Measurements from ENCODE around the gene RTN3.
"Not testable (repeated sequence)": the region's sequence is repeated elsewhere in the genome, so short reads cannot be mapped to it uniquely, and the experiment has no call there.

Gene RTN3, protein sequence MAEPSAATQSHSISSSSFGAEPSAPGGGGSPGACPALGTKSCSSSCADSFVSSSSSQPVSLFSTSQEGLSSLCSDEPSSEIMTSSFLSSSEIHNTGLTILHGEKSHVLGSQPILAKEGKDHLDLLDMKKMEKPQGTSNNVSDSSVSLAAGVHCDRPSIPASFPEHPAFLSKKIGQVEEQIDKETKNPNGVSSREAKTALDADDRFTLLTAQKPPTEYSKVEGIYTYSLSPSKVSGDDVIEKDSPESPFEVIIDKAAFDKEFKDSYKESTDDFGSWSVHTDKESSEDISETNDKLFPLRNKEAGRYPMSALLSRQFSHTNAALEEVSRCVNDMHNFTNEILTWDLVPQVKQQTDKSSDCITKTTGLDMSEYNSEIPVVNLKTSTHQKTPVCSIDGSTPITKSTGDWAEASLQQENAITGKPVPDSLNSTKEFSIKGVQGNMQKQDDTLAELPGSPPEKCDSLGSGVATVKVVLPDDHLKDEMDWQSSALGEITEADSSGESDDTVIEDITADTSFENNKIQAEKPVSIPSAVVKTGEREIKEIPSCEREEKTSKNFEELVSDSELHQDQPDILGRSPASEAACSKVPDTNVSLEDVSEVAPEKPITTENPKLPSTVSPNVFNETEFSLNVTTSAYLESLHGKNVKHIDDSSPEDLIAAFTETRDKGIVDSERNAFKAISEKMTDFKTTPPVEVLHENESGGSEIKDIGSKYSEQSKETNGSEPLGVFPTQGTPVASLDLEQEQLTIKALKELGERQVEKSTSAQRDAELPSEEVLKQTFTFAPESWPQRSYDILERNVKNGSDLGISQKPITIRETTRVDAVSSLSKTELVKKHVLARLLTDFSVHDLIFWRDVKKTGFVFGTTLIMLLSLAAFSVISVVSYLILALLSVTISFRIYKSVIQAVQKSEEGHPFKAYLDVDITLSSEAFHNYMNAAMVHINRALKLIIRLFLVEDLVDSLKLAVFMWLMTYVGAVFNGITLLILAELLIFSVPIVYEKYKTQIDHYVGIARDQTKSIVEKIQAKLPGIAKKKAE

DNA sequence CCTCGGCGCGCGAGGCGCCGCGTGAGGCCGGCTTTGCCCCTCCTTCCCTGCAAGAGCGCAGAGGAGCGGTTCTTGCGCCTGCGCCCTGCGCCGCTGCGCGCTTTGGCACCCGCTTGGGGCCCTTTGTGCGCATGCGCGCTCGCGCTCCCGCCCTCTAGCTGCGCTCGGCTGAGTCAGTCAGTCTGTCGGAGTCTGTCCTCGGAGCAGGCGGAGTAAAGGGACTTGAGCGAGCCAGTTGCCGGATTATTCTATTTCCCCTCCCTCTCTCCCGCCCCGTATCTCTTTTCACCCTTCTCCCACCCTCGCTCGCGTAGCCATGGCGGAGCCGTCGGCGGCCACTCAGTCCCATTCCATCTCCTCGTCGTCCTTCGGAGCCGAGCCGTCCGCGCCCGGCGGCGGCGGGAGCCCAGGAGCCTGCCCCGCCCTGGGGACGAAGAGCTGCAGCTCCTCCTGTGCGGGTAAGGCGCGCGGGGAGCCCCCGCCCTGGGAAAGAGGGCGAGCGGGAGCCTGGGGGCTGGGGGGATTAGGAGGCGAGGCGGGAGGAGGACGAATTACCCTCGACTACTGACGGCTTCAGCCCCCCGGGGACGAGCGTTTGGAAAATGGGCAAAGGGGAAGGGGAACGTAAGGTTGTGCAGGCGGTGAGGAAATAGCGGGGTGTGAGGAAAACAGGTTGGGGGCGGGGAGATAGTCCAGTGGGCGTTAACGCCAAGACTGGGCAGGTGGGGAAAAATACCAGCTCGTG is at the start of gene RTN3:
Gene RTN3 (plus strand): TSS at position 180 of the 745 bp plus-strand sequence. CDS start 137 bp downstream, at position 317.
- FAIRE-seq (no peak), DNase-seq (ENCODE audit: low spot score) (peak; percentile 97)

DNA sequence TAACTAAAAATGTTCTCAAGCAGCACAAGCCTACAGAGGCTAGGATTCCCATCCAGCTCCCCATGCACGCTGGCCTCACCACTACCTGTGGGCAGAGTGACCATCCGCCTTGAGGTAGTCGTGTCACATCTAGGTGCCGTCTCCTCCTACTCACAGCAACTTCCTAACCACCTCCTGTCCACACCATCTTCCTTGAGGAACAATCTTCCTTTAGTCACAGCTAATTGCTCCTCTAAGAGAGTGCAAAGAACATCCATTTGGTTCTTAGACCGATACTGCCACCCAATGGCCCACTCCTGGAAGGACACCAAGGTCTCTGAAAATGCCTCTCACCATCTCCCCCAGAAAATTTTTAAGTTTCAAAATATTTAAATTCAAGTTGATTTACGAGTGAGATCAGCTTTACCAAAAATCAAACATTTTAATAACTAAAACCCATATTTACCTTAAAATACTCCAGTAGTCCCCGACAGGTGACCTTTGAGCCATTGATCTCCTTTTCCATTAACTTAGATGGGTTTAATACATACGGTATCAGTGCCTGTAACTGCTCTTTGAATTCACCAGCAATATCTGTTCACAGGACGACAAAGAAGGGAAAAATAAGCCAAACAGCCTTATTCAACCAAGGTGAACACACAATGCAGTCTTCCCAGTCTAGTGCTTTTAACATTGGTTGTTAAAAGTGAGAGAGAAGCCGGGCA is 45.4 kb upstream of the RTN3 start:
- DNase-seq (ENCODE audit: low spot score) (peak; percentile 57), FAIRE-seq (no peak)

DNA sequence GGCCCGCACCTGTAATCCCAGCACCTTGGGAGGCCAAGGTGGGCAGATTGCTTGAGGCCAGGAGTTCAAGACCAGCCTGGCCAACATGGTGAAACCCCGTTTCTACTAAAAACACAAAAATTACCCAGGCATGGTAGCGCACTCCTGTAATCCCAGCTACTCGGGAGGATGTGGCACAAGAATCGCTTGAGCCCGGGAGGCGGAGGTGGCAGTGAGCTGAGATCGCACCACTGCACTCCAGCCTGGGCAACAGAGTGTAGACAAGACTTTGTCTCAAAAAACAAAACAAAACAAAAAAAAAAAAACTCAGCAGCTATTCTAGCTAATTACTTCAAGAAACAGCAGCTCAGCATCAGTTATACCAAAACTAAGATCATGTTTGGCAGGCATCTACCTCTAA is 42.9 kb upstream of the RTN3 start:
- not testable (repeated sequence) for DNase-seq (ENCODE audit: low spot score); FAIRE-seq

DNA sequence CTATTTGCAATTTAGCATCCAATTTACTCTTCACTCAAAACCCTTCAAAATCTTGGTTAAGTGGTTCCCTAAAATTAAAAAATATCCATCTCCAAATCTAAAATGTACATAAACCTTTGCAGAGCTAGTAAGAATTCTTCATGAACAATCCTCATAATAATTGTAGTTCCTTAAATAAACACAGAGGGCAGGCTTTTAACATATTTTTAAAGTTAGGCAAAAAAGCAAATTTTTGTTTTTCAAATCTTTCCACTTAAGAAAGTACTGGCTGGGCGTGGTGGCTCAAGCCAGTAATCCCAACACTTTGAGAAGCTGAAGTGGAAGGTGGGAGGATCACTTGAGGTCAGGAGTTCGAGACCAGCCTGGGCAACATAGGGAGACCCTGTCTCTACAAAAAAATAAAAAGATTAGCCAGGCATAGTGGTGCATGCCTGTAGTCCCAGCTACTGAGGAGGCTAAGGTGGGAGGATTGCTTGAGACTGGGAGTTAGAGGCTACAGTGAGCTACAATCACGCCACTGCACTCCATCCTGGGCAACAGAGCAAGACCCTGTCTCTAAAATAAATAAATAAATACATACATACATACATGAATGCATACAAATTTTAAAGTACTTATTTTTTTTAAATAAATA is 42.0 kb upstream of the RTN3 start:
- FAIRE-seq (no peak), DNase-seq (ENCODE audit: low spot score) (no peak)

DNA sequence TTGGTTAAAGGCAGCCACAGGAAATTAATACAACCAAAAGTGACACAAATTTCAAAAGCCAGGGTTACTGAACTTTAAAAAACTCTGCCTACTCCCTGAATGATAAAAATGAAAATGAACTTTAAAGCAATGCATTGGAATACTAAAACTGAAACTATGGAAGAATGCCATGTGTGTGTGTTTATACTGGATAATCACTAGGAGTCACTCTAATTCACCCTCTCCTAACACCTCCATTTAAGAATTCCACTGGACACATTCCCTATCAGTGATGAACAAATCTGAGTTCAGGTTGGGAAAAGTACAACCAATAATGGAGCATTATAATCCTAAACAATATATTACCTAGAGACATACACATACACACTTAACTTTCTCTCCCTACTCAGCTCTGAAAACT is 39.6 kb upstream of the RTN3 start:
- FAIRE-seq (no peak), DNase-seq (ENCODE audit: low spot score) (no peak)

DNA sequence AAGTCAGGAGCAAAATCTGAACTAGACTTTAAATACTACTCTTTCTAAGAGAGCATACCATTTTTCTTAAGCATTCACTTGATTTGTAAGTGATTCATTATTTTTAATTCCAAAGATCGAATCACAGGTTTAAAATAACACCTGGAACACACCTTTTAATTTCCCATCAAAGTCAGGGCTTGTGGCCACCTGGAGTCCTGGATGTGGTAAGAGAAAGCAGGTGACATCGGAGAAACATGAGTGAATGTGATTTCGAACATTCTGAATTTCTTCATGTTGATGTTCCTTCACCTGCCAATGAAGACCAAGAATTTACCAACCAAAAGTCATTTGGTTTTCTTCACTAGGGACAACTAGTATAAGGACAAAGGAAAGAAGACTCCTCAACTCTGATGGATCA is 38.1 kb upstream of the RTN3 start:
- no peak for FAIRE-seq
- DNase-seq (ENCODE audit: low spot score), result no peak

DNA sequence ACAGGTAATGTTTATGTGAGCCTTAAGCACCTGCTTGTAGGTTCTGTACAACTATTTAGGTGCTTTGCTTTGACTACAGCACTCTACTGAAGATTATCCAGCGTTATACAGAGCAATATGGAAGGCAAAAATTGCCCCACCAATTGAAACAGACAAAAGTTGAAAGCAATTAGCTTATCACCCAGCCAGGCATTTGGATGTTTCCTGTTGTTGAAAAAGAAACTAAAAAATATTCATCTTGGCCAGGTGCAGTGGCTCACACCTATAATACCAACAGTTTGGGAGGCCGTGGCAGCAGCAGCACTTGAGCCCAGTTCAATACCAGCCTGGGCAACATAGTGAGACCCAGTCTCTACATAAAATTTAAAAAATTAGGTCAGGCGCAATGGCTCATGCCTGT is 28.6 kb upstream of the RTN3 start:
- FAIRE-seq, result no peak
- DNase-seq (ENCODE audit: low spot score), result no peak

DNA sequence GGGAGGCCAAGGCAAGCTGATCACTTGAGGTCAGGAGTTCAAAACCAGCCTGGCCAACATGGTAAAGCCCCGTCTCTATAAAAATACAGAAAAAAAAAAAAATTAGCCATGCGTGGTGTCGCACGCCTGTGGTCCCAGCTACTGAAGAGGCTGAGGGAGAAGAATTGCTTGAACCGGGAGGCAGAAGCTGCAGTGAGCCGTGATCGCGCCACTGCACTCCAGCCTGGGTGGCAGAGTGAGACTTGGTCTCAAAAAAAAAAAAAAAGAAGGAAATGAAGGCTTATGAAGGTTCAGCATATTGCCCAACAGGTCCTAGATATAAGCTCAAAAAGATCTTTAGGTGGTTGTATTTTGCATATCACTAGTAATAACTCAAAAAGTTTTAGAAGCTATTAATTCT is 20.3 kb upstream of the RTN3 start:
- DNase-seq (ENCODE audit: low spot score) (no peak), FAIRE-seq (no peak)

DNA sequence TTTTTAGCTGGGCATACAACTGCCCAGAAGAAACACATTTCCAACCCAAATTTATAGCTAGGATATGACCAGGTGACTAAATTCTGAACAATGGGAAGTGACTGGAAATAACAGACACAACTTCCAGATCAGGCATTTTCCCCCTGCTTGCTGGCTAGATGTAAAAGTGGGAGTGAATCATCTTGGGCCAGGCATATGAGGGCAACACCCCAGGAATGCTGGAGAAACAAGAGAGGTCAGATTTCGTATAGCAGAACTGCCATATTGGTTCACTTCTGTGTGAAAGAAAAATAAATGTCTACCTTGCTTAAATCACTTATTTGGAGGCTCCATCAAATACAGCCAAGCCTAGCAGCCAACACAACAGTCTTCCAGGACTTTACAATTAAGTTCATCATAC is 17.5 kb upstream of the RTN3 start:
- FAIRE-seq (no peak), DNase-seq (ENCODE audit: low spot score) (peak; percentile 37)

DNA sequence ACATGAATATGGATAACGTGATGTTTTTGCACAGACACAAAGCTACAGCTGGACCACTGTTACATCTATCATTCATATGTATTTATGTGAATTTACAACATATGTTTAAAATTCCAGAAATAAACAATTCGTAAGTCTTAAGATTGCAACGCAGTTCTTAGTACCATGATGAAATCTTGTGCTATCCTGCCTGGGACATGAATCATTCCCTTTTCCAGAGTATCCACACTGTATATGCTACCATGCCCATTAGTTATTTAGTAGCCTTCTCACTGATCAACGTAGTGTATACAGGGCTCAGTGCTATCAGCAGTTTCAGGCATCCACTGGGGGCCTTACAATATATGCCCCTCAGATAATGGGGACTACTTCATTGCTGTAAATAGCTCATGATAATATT is 14.4 kb upstream of the RTN3 start:
- no peak for FAIRE-seq

DNA sequence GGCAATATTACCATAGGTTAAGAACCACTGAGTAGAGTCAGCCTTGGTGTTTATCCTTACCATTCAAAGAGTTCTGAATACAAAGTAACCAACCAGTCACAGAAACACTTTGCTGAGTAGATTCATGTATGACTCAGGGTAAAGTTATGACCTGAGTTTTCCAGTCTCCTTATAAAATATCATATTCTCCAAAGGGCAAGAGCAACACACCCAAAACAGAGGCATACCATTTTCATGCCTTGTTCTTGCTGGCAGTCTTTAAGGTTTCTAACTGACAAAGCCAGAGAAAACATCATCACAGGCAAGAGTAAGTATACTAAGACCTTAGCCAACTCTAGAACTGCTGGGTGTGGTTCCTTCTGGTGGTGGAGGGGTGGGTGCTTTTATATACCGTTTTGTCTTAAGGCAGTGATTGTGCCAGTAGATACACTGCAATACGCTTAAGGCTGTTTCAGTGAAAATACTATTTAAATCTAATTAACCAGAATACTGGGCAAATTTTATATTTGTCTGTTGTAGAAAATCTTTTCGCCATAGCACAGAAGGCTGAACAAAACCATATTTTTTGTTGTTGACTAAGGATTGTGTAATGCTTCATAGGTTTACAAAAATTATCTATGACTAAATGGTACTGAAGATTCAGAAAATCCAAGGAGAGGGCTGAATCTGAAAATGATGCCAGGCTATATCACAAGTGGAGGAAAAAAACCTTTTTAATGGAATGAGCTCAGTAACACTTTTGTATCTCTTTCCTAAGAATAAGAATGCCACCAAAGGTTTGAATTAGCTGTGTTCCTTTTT is 13.1 kb upstream of the RTN3 start:
- no peak for FAIRE-seq

More for the DNA sequence above, 14.4 kb upstream of the RTN3 start:
- no peak for DNase-seq (ENCODE audit: low spot score)

DNA sequence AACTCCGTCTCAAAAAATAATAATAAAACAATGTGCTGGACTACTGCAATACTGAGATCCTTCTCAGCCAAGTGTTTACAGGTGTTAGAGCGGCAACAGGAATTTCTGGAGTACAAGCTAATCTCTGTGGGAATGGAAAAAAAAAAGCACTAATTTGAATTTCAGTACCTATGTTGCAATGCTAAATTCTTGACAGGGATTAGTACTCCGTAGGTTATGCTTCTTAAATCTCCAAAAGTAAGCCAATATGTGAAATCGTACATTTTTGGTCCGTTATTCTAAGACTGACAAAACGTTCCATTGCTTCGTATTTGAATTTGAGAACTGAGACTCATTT is 11.2 kb upstream of the RTN3 start:
- FAIRE-seq, result no peak

More for the DNA sequence above, 13.1 kb upstream of the RTN3 start:
- peak; percentile 62 for DNase-seq (ENCODE audit: low spot score)

DNA sequence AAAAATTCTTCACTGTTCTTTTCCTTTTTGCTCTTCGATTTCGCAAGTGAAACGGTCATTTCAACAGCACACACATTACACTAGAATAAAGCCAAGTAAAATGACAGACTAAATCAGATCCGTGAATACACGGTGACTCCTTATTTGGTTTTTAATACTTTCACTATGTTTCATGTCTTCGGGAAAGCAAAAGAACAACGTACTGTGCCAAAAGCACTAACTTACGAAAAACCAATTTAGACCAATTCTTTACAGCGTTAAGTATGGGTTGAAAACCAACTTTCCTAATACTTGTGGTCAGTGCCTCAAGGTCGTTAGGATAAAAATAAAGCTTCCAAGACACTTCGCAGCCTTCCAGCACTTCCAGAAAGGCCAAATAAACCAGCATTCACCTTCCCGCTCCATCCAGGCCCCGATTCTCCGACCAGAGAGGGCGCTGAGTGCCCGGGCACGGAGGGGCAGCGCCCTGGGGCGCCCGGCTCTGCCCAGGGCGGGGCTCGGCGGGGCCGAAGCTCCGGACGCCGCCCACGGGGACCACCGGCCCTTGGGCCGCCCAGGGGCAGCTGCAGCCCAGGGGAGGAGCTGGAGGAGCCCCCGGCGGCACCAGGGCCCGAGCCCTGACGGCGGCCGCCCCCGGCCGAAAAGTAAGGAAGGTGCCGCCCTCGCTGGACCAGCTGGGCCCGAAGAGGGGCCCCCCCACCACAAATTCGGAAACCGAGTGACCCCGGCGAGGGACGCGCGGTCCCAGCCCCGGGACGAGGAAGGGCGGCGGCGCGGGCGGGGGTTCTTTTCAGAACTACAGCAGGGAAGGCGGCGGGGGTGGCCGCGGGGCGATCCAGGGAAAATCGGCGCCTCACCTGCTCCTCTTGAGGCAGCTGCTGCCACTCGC is 10.6 kb upstream of the RTN3 start:
- peak; percentile 71 for DNase-seq (ENCODE audit: low spot score)
- FAIRE-seq, result no peak

More for the DNA sequence above, 11.2 kb upstream of the RTN3 start:
- no peak for DNase-seq (ENCODE audit: low spot score)

DNA sequence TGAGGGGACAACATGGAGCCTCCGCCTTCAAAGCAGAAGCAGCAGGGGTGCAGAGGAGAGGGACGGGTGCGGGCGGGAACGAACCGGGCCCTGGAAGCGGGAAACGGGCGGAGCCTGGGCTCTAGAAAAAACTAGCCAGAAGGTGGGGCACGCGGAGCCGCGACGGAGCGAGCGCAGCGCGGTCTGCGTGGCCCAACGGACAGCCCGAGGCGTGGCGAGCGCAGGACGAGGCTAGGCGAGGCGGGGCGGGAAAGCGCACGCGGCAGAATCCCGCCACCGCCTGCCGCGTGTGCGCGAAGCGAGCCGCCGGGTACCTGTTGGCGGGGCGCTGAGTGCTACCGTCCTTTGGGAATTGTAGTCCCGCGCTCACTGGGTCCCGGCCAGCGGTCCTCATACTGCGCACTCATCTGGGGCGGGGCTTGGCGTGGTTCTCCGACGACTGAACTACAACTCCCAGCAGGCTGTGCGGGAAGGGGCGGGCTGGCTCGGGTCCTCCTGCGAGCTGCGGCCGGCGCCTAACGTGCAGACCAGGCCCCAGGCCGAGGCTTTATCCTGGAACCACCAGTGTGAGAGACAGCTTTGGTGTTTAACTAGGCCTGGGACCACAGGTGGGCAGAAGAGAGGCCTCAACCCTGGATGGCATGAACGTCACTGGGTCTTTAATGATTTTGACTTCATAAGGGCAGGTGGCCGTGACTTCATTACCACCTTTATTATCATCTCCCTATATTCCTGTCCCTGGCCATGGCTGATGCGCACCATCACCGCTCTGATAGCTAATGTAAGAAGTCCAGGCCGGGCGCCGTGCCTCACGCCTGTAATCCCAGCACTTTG is 9.8 kb upstream of the RTN3 start, which contains the start of gene ATL3:
Gene ATL3 (minus strand): TSS at position 55 of the 834 bp plus-strand sequence. CDS start 41 bp downstream, at position 14.
- FAIRE-seq, result peak; percentile 80
- DNase-seq (ENCODE audit: low spot score), result peak; percentile 94

DNA sequence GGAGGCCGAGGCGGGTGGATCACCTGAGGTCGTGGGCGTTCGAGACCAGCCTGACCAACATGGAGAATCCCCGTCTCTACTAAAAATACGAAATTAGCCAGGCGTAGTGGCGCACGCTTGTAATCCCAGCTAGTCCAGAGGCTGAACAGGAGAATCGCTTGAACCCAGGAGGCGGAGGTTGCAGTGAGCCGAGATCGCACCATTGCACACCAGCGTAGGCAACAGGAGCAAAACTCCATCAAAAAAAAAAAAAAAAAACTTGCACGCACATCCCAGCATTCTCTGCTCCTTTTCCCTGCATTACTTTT is 9.2 kb upstream of the RTN3 start:
- FAIRE-seq (no peak), DNase-seq (ENCODE audit: low spot score) (no peak)

DNA sequence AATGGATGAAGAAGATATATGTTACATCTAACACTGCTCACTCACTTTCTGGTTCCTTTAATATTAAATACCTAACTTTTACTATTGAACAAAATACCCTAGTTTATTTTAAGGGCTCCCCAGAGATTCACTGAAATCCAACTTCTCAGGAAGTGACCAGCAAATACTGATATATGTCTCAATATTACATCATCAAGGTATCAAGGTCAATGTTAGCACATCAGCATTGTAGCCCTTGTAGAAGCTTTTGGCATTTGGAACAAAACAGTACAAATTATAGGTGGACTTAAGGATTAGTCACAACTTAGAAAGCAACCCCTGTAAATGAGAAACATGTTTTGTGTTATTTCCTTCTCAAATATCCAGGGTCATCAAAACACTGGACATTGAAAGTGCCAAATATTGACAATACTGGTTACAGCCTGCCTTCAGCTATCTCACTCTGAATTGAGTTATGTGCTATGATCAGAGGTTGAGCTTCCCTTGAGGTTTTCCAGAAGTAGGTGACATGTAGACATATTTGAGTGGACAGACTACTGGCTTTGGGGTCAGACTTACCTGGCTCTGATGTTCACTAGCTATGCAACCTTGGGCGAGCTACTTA is 8.3 kb upstream of the RTN3 start:
- no peak for FAIRE-seq
- DNase-seq (ENCODE audit: low spot score), result no peak

DNA sequence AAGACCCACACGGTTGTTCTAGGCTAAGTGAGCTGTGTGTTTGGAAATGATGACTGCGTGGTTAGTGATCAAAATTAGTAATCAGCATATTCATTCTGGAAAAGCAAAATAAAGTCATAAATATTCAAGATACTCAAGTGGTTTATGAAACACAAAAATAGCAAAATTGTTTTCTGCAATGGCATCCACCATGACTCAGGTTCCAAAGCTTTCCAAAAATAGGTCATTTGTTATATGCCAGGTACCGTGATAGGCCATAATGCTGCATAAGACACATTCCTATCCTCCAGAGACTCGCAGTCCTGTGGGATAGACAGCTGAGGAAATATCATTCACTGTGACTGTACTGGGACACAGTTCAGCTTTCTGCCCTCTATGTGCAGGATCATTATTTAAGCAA is 7.7 kb upstream of the RTN3 start:
- DNase-seq (ENCODE audit: low spot score) (no peak), FAIRE-seq (no peak)
